Keratinocyte (primary cell): ENCODE results near the gene RTN4IP1.

Experiments
- EZH2 ChIP-seq: IDR thresholded peaks from one replicate; pipeline ENCODE4 v1.6.1; 2012; ENCODE audit warnings: inconsistent platforms, mild to moderate bottlenecking, low read length, moderate library complexity
- TF ChIP-seq, protein P1 (sequence below), 3 experiments: IDR thresholded peaks in 1 of 3; conservative IDR thresholded peaks in 1 of 3; optimal IDR thresholded peaks in 1 of 3; 2 replicates in 2 of 3; 3 replicates in 1 of 3; pipeline versions ENCODE3 to v1.5.1; 2011; ENCODE audit warnings: low read length in 3 of 3, mild to moderate bottlenecking in 3 of 3, moderate library complexity in 2 of 3, control low read depth in 1 of 3, inconsistent platforms in 1 of 3; ENCODE audit not compliant: insufficient read depth in 2 of 3; ENCODE audit errors: extremely low read depth in 1 of 3

DNA sequence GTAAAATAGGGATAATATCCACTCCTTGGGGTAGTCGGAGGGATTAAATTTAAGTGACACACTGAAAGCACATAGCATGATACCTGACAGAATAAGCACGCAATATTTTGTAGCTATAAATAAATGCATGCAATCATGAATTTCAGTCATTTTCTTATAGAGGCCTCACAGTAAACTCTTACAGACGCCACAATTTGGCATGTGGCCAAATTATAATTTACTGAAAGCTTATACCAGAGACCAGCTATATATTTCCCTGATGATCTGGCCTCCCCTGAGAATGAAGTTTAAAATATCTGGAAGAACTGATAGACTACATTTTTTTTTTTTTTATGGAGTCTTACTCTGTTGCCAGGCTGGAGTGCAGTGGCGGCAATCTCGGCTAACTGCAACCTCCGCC is 40.9 kb upstream of the RTN4IP1 start:
- TF ChIP-seq, protein P1, sequence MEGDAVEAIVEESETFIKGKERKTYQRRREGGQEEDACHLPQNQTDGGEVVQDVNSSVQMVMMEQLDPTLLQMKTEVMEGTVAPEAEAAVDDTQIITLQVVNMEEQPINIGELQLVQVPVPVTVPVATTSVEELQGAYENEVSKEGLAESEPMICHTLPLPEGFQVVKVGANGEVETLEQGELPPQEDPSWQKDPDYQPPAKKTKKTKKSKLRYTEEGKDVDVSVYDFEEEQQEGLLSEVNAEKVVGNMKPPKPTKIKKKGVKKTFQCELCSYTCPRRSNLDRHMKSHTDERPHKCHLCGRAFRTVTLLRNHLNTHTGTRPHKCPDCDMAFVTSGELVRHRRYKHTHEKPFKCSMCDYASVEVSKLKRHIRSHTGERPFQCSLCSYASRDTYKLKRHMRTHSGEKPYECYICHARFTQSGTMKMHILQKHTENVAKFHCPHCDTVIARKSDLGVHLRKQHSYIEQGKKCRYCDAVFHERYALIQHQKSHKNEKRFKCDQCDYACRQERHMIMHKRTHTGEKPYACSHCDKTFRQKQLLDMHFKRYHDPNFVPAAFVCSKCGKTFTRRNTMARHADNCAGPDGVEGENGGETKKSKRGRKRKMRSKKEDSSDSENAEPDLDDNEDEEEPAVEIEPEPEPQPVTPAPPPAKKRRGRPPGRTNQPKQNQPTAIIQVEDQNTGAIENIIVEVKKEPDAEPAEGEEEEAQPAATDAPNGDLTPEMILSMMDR (optimal IDR thresholded peaks at IDR 0.05 in 1 of 3, IDR thresholded peaks at IDR 0.05 in 1 of 3, conservative IDR thresholded peaks at IDR 0.05 in 1 of 3; ENCODE audit: extremely low read depth in 1 of 3, insufficient read depth in 2 of 3, low read length in 3 of 3): no peak
- TF ChIP-seq EZH2: no peak
